GM12874 (cell line): Measurements from ENCODE around the gene YIPF7.

Experiments used
- TF ChIP-seq, protein P1 (sequence below): IDR thresholded peaks from 2 replicates; pipeline ENCODE4 v1.5.1; 2011; ENCODE audit warnings: low read depth, mild to moderate bottlenecking, control low read depth, low read length, moderate library complexity; ENCODE audit not compliant: insufficient read depth

Gene YIPF7

DNA sequence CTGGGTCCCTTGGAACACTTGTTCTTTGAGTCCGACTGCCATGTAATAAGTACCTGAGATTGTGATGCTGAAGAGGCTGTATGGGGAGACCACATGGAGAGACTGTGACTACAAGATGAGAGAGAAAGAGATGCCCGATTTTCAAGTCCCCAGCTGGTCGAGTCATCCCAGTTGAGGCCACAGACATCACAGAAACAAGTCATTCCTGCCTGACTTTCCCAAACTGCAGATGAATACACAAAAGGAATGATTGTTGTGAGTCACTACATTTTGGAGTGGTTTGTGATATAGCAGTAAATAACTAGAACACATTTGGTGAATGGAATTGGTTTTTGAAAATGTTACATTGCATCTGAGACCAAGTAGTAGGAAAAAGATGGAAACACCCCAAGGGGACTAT lies 9.0 kb upstream of the YIPF7 start:
- TF ChIP-seq, protein P1, sequence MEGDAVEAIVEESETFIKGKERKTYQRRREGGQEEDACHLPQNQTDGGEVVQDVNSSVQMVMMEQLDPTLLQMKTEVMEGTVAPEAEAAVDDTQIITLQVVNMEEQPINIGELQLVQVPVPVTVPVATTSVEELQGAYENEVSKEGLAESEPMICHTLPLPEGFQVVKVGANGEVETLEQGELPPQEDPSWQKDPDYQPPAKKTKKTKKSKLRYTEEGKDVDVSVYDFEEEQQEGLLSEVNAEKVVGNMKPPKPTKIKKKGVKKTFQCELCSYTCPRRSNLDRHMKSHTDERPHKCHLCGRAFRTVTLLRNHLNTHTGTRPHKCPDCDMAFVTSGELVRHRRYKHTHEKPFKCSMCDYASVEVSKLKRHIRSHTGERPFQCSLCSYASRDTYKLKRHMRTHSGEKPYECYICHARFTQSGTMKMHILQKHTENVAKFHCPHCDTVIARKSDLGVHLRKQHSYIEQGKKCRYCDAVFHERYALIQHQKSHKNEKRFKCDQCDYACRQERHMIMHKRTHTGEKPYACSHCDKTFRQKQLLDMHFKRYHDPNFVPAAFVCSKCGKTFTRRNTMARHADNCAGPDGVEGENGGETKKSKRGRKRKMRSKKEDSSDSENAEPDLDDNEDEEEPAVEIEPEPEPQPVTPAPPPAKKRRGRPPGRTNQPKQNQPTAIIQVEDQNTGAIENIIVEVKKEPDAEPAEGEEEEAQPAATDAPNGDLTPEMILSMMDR = no peak

DNA sequence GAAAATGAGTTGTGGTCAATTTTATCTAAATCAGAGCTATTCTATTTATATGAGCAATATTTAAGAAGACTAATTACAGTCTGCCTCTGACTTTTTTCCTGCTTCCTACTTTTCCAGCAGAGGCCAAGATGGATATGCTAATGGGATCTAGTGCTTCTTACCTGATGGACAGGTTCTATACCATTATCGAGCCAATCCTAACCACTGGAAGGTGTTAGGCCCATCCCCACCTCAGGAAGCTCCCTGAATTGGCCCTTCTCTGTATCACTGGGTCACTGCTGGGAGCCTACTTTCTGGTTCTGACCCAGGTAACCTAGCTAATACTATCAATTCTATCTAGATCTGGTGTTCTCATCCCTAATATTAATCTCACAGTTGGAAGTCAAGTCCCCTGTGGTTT lies 577 bp upstream of the YIPF7 start:
- TF ChIP-seq, protein P1 = no peak

DNA sequence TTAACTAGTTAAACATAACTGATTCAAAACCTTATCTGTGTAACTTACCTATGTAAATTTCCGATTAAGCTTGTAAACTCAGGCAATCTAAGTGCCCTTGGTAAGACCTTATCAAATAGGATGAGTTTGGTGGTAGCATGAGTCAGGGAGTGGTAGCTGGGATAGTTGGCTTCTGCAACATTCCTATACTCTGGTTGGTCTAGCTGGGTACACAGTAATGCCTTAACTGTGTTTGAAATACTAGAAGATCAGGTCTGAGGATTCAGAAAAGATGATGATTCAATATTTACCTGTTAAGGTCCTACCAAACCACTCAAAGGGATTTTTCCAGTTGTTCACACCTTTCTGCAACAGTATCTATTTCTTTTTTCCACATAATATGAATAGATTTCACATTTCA lies 5.3 kb downstream of the YIPF7 start:
- TF ChIP-seq, protein P1 = no peak

DNA sequence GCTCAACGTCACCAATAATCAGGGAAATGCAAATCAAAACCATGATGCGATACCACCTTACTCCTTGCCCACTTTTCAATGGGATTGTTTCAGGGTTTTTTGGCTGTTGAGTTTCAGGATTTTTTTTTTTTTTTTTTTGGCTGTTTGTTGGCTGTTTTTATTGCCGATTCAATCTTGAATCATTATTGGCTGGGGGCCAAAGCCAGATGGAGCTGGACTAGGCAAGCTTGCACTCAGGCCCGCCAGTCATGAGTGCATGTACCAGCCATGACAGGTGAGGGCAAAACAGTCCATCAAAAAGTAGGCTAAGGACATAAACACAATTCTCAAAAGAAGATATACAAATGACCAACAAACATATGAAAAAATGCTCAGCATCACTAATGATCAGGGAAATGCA lies 13.3 kb downstream of the YIPF7 start:
- TF ChIP-seq, protein P1 = no peak

DNA sequence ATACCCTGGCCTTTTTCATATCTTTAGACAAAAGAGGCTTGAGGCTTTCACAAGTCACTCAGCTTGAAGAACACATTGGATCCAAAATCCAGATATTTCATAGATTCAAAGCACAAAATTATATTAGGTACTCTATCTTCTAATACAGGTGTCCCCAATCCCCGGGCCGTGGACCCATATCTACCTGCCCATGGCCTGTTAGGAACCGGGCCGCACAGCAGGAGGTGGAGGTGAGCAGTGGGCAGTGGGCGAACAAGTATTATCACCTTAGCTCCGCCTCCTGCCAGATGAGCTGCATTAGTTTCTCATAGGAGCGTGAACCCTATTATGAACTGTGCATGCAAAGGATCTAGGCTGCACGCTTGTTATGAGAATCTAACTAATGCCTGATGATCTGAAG lies 18.7 kb downstream of the YIPF7 start:
- TF ChIP-seq, protein P1 = no peak

DNA sequence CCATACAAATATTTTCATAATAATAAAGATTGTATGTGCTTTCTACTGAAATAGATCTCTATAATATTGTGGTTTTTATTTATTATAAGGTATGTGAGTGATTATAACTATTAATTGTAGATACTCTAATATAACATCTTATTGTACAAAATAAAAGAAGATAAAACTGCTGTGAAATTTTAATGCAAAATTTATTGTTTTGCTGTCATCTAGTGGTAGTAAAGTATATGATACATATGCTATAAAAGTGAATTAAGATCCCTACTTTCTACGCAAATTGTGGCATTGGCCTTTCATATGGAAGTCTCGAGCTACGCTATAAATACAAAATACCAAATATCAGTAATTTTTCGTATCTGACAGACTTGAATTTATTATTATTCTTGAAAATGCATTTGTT lies 19.3 kb downstream of the YIPF7 start:
- TF ChIP-seq, protein P1 = no peak

DNA sequence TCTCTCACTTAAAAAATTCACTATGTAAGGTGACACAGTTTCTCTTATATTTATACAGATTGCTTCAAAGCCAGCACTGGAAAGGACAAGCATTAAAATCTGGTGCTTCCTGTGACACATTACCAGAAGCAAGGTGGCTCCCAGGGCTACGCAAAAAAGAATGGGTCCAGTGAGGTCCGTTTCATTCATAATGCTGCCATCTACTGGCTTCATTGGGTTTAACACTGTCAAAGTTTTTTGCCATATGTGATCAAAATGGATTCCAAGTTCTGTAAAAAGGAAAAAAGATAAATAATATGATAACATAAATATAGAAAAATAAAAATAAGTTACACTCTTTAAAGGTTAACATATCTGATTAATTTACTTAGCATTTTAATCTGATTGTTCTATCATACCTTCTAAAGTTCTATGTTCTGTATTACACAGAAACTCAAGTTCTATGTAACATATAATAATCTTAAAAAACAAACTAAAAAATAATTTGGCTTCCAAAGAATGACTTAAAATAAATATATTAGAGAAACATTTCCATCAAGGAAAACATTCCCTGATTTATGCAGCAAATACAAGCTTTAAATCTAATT lies 22.1 kb downstream of the YIPF7 start:
- TF ChIP-seq, protein P1 = peak; percentile 47; the same call in 1 of the 2 replicates

DNA sequence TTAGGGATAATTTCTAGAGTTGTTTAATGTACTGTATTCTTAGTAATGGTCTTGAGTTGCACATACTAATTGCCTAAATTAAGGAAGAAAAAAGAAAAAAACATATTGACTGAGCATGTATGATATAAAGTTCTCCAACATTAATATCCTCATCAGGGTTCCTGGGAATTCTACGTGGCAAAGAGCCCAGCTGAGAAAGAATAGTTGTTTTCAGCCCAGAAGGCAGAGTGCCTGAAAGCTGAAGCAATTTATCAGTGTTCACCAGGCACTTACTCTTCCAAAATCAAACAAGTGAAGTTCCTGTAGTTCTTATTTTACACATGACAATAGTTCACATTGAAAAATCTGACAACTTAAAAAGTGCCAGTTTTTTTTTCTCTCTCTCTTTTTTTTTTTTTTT lies 27.7 kb downstream of the YIPF7 start:
- TF ChIP-seq, protein P1 = no peak
